GM18508 (cell line): ENCODE results near the gene CNTNAP2.
"Not testable (repeated sequence)": the region's sequence is repeated elsewhere in the genome, so short reads cannot be mapped to it uniquely, and the experiment has no call there.

Source experiments
- ATAC-seq: cut with Tn5 transposase; IDR thresholded peaks from one replicate; pipeline ENCODE4 v1.9.1; 2021; ENCODE audit warnings: moderate number of reproducible peaks; ENCODE audit not compliant: insufficient read depth, unreplicated experiment

The CNTNAP2 gene

DNA sequence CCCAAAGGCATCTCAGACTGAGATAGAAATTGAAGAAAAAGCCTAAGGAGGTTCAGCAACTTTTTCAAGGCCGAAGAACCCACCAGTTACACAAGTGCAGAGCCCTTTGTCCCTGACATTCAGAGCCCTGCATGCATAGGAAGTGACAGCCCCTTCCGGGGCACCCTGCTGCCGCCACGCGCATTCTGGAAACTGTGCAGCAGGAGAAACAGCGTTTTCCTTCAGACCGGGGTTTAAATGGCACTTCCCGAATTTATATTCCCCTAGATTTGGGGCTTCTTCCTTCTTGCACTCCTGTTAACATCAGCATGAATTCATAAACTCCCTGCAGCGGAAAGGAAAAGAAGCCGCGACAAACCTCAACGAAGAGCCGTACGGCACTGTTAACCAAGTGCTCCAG, 2283.5 kb downstream of the CNTNAP2 start:
- no peak for ATAC-seq

DNA sequence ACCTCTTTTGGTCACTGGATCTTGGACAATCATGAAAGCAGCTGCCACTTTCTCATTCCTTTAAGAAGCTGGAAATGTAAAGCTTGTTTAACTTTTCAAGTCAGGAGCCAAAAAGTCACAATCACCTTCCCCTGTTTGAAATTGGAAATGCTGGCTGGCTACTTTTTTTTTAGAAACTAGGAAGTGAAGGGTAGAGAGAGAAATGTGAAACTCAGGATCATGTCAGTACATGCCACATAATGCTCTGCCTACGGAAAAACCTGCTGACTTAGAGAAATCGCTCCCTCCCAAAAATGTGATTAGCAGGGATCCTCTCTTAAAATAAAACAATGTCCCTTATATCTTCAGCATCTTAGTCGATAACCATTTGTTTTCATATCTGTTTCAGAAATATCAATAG, 2285.6 kb downstream of the CNTNAP2 start:
- no peak for ATAC-seq

DNA sequence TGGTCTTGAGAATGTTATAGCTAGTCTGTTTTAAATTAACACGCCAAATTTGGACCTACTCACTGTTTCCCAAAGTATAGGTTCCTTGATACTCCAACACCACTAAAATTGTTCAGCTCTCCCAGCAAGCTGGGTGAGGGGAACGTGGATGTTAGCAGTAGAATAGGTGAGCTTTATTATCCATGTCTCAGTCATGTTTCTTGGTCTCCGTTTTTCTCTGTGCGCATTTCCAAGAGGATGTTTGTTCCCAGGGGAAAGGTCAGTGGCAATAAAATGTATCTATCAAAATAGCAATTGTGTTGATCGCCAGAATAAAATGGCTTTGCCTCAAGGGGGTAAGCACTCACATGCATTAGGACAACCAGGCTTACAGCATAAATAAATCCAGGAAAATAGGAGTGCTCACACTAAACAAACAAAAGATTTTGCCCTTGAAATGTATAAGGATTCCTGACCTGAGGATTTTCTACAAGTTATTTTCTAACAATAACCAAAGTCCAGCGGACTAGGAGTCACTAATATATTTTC, 2286.9 kb downstream of the CNTNAP2 start:
- no peak for ATAC-seq

DNA sequence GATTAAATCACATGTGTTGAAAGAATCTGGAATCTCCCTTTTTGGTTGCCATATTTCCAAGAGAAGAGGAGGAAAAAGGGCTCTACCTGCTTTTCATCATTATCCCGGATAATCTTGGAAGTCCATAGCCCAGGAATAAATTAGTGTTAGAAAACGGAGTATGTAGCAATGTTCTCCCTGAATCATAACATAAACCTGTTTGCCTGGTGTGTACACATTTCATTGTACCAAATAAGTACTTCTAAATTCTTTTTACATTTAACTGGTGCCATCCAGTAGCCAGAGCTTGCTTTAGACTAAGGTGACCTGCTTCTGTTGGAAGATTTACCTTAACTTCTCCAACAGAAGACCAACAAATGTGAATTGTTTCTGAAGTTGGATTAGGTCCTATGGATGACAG, 2291.7 kb downstream of the CNTNAP2 start:
- no peak for ATAC-seq

DNA sequence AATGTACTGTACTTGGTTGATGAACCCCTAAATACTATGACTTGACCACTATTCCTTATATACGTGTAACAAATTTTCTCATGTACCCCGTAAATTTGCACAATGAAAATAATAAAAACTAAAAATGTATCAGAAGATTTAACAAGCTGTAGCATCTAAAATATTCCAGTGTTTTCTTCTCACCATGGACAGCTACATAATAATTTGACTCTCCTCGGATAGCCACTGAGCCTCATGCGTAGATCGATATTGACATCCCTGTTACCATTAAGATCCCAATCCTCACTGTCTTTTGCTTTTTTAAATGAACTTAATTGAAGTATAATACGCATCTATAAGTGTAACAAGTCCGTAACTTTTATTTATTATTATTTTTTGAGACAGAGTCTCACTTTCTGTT, 2294.3 kb downstream of the CNTNAP2 start:
- ATAC-seq = no peak

DNA sequence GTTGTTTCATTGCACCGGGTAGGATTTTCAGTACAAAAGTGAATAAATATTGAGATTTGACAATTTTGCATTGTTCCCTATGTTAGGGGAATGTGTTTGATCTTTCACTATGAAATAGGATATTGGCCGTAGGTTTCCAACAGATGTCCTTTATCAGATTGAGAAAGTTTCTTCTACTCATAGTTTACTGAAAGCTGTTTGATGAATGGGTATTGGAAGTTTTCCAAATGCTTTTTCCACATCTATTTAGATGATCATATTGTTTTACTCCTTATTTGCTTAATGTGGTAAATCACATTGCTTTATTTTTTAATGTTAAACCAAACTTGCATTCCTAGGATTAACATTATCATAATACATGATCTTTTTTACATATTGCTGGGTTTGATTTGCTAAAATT, 2296.1 kb downstream of the CNTNAP2 start:
- no peak for ATAC-seq

DNA sequence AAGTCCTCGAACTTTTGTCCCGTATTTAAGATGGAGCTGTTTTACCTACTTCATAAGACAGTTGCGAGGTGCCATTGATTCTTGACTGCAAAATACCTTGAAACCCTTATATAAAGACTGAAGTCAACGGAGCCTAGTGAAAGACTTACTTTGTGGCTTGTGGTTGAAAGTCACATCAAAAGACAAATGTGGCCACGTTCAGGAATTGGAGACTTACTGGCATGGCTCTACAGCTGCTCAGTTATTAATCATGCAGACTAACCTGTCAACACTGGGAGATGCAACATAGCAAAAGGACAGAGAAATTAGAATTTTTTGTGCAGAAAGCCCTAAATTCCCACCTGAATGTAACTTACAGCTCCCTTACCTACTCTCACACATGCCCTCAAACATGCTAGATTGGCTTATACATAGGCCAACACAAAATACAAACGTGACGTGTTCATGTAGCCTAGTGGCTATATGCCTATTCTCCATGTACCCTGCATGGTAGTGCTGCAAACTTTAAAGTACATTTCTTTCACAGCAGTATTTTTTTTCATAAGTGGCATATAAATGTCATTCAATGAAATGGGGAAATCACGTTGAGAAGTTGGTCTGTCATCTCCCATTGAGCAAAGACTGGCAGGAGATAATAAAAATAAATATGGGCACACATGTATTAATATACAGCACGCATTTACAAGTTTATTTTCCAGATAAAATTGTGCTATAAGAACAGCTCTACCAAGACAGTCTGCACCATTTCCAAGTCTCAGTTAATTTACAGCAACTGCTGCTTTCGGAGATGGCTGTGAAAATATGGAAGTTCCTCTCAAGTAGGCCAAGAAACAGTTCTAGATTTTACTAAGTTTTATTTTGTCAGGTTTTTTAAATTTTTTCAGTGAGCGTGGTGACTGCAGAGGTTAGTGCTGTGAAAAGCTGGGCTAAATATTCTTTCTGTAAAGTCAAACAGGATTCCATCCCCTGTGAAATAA, 2303.5 kb downstream of the CNTNAP2 start:
- ATAC-seq = peak; percentile 84

DNA sequence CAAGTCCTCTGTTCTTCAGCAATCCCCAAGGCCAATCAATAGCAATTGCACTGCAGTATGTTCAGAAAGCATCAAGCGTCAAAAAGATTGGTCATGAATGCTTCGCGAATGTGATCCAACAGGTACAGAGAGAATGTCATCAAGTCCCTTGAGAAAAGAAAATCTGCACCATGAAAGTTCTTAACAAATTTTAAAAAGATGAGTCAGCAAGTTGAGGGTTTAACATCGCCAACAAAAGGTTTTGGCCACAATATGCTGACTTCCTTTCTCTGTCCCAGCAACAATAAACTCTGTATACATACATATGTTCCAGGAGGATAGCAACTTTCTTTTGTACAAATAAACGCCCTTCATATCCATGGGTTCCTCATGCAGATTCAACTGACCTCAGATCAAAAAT, 2305.4 kb downstream of the CNTNAP2 start:
- ATAC-seq = no peak

DNA sequence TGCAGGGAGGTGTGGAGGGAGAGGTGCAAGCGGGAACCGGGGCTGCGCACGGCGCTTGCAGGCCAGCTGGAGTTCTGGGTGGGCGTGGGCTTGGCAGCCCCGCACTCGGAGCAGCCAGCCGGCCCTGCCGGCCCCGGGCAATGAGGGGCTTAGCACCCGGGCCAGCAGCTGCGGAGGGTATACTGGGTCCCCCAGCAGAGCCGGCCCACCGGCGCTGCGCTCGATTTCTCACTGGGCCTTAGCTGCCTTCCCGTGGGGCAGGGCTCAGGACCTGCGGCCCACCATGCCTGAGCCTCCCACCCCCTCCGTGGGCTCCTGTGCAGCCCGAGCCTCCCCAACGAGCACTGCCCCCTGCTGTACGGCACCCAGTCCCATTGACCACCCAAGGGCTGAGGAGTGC, 2309.8 kb downstream of the CNTNAP2 start:
- not testable (repeated sequence) for ATAC-seq

DNA sequence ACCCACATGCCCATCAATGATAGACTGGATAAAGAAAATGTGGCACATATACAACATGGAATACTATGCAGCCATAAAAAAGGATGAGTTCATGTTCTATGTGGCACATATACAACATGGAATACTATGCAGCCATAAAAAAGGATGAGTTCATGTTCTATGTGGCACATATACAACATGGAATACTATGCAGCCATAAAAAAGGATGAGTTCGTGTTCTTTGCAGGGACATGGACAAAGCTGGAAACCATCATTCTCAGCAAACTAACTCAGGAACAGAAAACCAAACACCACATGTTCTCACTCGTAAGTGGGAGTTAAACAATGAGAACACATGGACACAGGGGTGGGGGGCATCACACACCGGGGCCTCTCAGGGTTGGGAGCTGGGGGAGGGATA, 2314.1 kb downstream of the CNTNAP2 start:
- not testable (repeated sequence) for ATAC-seq

DNA sequence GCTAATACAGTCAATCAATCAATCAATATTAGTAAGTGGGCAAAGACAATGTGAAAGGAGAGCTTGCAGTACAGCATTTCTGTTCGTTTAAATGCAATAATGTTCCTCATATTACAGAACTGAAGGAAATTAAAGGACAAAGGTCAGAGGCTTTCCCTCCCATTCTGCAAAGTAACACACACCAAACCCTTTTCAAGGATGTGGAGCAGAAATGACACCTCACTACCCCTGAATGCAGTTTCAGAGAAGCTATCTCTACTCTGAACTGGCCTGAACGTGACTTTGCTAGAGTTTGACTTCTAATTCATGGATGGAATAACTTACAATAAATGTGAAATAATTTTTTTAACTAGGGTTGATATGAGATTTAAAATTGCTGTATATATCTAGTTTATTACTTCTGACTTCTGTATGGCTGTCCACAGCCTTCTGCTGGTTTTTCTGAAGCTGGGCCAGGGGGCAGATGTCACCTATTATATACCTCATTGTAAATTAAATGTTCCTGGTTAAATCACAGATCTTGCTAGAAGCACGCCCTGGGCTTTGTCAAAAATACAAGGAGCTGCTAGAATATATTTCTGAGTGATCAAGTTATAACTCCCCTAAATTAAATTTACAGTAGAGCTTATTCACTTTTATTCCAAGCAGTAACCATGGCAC, 2317.1 kb downstream of the CNTNAP2 start:
- ATAC-seq = no peak

DNA sequence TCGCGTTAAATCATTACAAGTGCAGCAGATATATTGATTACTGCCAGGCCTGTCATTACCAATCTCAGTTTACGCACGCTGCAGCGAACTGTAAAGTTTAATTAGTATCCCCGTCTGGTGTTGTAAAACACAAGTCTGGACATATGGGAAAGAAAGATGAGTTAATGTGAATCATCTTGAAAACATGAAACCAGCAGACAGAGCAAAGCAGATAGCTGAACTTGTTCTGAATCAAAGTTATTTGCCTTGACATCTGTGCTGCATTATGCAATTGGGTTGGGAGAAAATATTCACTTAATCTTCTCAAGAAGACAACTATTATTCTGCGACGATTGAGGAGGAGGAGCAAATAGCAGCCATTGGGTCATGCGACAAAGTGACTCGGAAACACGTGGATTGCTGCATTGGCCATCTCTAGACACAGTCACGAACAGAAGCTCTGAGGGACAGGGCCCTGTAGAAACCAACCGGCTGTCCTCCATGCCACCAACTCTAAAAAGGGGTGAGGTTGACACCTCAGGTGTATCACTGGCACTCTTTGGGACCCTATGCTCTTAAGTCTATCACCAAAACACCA, 2317.7 kb downstream of the CNTNAP2 start:
- no peak for ATAC-seq

DNA sequence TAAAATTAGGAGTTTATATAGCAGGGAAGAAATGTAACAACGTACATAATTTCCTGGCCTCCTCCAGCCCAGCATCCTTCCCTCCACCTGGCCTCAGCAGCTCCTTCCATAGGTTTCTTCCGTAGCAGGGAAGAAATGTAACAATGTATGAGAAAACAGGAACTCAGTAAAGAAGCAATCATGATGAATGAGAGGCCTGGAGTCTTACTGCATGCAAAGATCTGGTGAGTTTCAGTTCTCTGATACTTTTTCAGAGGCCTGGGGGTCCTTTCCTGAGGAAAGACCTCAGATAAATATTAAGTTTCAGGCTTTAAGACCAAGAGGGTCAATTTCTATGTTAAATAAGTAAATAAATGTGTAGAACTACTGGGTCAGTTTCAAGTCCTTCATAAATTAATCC, 2318.3 kb downstream of the CNTNAP2 start:
- no peak for ATAC-seq

DNA sequence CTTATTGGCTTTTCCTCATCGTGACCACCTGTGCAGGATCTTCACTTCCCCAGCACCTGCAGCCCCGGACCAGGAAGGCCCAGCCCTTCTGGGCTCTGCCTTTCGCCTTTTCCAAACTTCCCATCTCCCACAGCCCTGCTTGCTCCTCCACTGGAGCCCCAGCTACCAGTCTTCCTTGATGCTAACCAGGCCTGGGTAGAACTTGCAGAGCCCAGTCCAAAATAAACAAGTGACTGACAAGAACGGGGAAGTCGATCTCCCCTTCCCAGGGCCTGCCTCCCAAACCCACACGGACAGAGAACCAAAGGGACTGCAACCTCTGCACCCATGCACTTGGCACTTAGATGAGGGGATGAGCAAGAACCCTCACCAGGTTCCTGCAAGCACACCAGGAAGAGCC, 2319.1 kb downstream of the CNTNAP2 start:
- no peak for ATAC-seq

DNA sequence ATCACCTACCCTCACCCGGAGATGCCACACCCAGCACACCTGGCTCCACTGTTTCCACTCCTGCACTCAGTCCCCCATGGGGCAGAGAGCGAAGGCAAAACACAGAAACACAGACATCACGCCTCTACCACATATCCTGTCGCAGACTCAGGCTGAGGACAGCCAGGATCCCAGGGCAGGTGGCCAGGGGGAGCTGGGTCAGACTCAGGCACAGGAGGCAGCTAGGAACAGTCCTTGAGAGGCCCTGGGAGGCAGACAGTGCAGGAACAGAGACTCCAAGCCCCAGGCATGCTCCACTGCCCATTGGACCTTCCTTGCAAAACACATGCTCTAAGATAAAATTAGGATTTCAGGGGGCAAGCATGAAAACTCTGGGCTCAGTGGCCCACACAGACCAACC, 2319.5 kb downstream of the CNTNAP2 start:
- ATAC-seq = no peak

DNA sequence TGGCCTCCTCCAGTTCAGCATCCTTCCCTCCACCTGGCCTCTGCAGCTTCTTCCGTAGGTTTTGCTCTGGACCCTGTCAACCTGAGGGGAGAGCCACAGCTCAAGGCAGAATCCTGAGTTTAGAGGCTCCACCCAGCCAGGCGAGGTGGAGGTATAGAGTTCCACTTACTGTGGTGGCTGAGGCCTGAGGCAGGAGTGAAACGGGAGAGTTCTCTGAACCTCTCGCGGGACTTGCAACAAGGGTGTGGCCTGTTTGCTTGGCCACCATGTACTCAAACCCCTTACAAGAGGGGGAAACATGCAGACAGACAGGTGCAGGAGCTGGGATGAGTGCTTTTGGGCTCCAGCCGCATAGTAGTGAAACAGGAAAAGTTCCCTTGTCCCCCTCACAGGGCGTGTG, 2320.0 kb downstream of the CNTNAP2 start:
- no peak for ATAC-seq

DNA sequence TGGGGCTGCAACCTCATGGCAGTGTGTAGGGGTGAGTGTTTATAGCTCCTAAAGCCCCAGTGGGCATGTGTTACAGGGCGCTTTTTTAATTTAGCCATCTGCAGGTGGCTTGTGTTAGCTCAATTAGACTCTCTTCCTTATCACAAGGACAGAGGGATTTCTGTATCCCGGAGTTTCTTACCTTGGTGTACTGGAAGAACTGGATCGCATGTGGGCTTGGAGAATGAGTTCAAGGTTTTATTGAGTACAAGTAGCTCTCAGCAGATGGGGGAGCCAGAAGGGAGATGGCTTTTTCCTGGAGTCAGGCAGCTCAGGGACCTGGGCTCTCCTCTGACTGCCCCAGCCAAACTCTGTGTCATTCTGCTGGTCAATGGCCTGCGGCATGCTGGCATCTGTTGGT, 2320.4 kb downstream of the CNTNAP2 start:
- ATAC-seq = no peak

DNA sequence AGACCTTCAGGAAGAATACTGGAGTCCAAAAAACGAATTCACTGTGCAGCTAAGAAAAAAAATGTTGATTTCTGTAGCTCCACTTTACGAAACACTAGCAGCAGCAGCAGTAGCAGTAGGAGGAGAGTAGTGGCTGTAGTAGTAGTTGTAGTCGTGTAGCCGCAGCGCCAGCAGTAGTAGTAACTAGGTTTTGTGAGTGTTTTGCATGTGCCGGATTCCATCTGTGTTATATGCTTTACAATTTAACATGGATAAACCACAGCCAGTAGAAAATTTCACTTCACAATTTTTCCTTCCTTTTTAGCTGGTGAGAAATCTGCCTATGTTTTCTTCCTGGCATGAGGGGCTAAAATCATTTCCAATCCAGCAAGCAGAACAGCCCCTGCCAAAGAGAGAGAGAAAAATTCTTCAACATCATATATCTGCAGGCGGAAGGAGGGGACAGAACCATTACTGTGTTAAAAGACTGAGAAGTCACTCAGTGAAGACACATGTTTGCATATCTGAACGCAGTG, 2325.6 kb downstream of the CNTNAP2 start:
- no peak for ATAC-seq

DNA sequence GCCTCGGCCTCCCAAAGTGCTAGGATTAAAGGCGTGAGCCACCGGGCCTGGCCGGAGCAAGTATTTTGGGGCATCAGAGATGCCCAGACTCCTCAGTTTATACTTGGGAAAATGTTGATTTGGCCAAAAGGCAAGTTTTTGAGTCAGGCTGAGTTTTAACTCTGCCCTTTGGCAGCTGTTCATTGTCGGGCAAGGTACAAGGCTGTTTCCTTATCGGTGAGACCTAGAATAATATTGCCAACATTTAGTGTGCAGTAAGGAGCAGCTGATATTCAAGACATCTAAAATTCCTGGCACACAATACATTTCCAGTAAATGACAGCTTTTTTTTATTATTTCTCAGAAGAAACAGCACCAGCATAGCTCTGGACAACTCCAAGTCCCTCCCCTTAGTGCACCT, 2326.3 kb downstream of the CNTNAP2 start:
- no peak for ATAC-seq

DNA sequence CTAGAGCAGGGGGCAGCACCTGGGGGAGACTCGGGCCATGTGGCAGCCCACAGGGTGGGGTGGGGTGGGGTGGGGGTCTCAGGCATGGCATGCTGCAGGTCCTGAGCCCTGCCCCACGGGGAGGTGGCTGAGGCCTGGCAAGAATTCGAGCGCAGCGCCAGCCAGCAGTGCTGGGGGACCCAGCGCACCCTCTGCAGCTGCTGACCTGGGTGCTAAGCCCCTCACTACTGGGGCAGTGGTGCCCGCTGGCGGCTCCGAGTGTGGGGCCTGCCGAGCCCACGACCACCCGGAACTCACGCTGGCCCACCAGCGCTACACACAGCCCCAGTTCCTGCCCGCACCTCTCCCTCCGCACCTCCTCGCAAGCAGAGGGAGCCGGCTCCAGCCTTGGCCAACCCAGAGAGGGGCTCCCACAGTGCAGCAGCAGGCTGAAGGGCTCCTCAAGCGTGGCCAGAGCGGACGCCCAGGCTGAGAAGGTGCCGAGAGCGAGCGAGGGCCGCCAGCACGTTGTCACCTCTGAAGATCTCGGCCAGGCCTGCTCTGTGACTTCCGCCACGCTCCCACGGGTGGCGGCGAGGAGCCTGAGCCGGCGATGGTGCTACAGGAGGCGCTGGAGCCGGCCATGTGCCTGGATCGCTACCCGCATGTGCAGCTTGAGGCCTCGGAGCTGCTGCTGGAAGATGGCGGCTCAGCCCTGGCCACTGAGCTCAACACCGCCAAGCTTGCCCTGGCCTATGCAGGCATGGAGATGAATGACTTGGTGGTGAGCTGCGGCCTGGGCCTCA, 2328.9 kb downstream of the CNTNAP2 start:
- ATAC-seq = no peak
